ENCODE measurements around the gene IGSF10. TPM values are rescaled to one million over a fixed set of nuclear protein-coding genes. Genes with fewer than 3 reads are reported as not detected.
A peak's percentile ranks its signal among the peaks of the same experiment; 100 is the strongest.
"Not testable (repeated sequence)": the region's sequence is repeated elsewhere in the genome, so short reads cannot be mapped to it uniquely, and the experiment has no call there.

IGSF10 gene
- total and polyA plus RNA-seq, 7 experiments from 2014 or later, result 2.8 TPM; not detected in 6

- Mint-ChIP-seq H3K4me1 (no peaks in the 10 kb centered on the region), H3K27me3 (peaks cover 0 to 8% (median 5%) of the 10 kb centered on the region in 5 donors), H3K4me3 (no peak overlapping the region), H3K36me3 (no peaks in the 10 kb centered on the region), H3K9me3 (peaks cover 0 to 9% (median 0%) of the 10 kb centered on the region in 11 donors), H3K27ac (no peak overlapping the region)
- Histone ChIP-seq H3K27me3 (ENCODE audit: control insufficient read depth in 2 of 2, insufficient read depth in 2 of 2, low read length in 2 of 2) (no peaks in the 10 kb centered on the region), H3K27ac (ENCODE audit: low read depth, low read length) (no peak overlapping the region), H3K9me3 (ENCODE audit: control insufficient read depth in 2 of 3, low read length in 3 of 3) (no peaks in the 10 kb centered on the region), H3K4me3 (ENCODE audit: low read length) (no peak overlapping the region), H3K36me3 (ENCODE audit: control insufficient read depth in 2 of 3, insufficient read depth in 3 of 3, low read length in 3 of 3) (no peaks in the 10 kb centered on the region), H3K4me1 (ENCODE audit: control insufficient read depth in 2 of 2, insufficient read depth in 2 of 2, low read length in 2 of 2) (no peaks in the 10 kb centered on the region)
- ATAC-seq, result no peak
- CTCF ChIA-PET, result no interaction called here
- intact Hi-C loops (cut with micrococcal nuclease), result no loop called here
- no peak for DNase-seq
- POLR2A ChIA-PET, result no interaction called here
Measured at GRCh38 chr3:151499168-151499567, 38.3 kb upstream of the IGSF10 start.

DNA sequence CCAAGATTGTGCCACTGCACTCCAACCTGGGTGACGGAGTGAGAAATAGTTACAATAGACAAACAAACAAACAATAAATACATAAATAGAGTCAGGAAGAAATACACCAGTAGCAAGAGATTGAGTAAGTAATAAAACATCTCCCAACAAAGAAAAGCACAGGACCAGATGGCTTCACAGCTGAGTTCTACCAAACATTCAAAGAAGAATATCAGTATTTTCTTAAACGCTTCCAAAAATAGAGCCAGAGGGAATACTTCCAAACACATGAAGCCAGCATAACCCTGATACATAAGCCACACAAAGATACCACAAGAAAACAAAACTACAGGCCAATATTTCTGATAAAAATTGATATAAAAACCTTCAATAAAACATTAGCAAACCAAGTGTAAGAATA, 30.7 kb upstream of the IGSF10 start:
- Mint-ChIP-seq H3K9me3 (peaks cover 0 to 13% (median 2%) of the 10 kb centered on the region in 11 donors), H3K36me3 (no peaks in the 10 kb centered on the region), H3K27me3 (peaks cover 0 to 26% (median 4%) of the 10 kb centered on the region in 5 donors), H3K4me3 (no peak overlapping the region), H3K4me1 (no peaks in the 10 kb centered on the region), H3K27ac (no peak overlapping the region)
- Histone ChIP-seq H3K4me1 (ENCODE audit: control insufficient read depth in 2 of 2, insufficient read depth in 2 of 2, low read length in 2 of 2) (no peaks in the 10 kb centered on the region), H3K36me3 (ENCODE audit: control insufficient read depth in 2 of 3, insufficient read depth in 3 of 3, low read length in 3 of 3) (no peaks in the 10 kb centered on the region), H3K9me3 (ENCODE audit: control insufficient read depth in 2 of 3, low read length in 3 of 3) (no peaks in the 10 kb centered on the region), H3K27ac (ENCODE audit: low read depth, low read length) (no peak overlapping the region), H3K27me3 (ENCODE audit: control insufficient read depth in 2 of 2, insufficient read depth in 2 of 2, low read length in 2 of 2) (no peaks in the 10 kb centered on the region), H3K4me3 (ENCODE audit: low read length) (no peak overlapping the region)
- intact Hi-C loops (cut with micrococcal nuclease), result no loop called here
- ATAC-seq (no peak), DNase-seq (no peak)
- ChIA-PET CTCF (no interaction called here), POLR2A (no interaction called here)

DNA sequence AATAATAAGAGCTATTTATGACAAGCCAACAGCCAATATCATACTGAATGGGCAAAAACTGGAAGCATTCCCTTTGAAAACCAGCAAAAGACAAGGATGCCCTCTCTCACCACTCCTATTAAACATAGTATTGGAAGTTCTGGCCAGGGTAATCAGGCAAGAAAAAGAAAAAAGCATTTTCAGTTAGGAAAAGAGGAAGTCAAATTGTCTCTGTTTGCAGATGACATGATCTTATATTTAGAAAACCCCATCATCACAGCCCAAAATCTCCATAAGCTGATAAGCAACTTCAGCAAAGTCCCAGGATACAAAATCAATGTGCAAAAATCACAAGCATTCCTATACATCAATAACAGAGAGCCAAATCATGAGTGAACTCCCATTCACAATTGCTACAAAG, 27.0 kb upstream of the IGSF10 start:
- H3K27me3 ChIP-seq (ENCODE audit: control insufficient read depth in 2 of 2, insufficient read depth in 2 of 2, low read length in 2 of 2); H3K27ac ChIP-seq (ENCODE audit: low read depth, low read length); DNase-seq; H3K9me3 ChIP-seq (ENCODE audit: control insufficient read depth in 2 of 3, low read length in 3 of 3); intact Hi-C loops (cut with micrococcal nuclease); H3K4me3 ChIP-seq (ENCODE audit: low read length); H3K36me3 ChIP-seq (ENCODE audit: control insufficient read depth in 2 of 3, insufficient read depth in 3 of 3, low read length in 3 of 3); H3K4me1 Mint-ChIP-seq; H3K36me3 Mint-ChIP-seq; POLR2A ChIA-PET; H3K4me3 Mint-ChIP-seq; ATAC-seq; H3K4me1 ChIP-seq (ENCODE audit: control insufficient read depth in 2 of 2, insufficient read depth in 2 of 2, low read length in 2 of 2): not testable (repeated sequence)
- Mint-ChIP-seq H3K27ac (peak overlapping the region in 1 of 9 donors; percentile 4), H3K27me3 (peaks cover 0 to 44% (median 14%) of the 10 kb centered on the region in 5 donors), H3K9me3 (peaks cover 2 to 21% (median 10%) of the 10 kb centered on the region in 11 donors)
- CTCF ChIA-PET, result interaction anchor here (0.6 kb wide), 1 partner anchor 959 kb away, joined by 3 read pairs; no protein-coding TSS in a partner anchor

GRCh38 chr3:151483961-151484520, 23.2 kb upstream of the IGSF10 start:
- H3K9me3 ChIP-seq (ENCODE audit: control insufficient read depth in 2 of 3, low read length in 3 of 3), result peaks cover 0 to 10% (median 0%) of the 10 kb centered on the region in 3 experiments
- no peaks in the 10 kb centered on the region for H3K4me1 Mint-ChIP-seq
- H3K9me3 Mint-ChIP-seq, result peaks cover 4 to 41% (median 15%) of the 10 kb centered on the region in 11 donors
- ATAC-seq, result no peak
- H3K36me3 Mint-ChIP-seq, result peaks cover 0 to 11% (median 5%) of the 10 kb centered on the region in 5 donors
- no peak overlapping the region for H3K4me3 Mint-ChIP-seq
- peaks cover 4 to 48% (median 28%) of the 10 kb centered on the region in 5 donors for H3K27me3 Mint-ChIP-seq
- H3K4me3 ChIP-seq (ENCODE audit: low read length), result no peak overlapping the region
- DNase-seq, result no peak
- no peaks in the 10 kb centered on the region for H3K27me3 ChIP-seq (ENCODE audit: control insufficient read depth in 2 of 2, insufficient read depth in 2 of 2, low read length in 2 of 2)
- H3K27ac Mint-ChIP-seq, result no peak overlapping the region
- ChIA-PET CTCF (no interaction called here), POLR2A (no interaction called here)
- no peaks in the 10 kb centered on the region for H3K4me1 ChIP-seq (ENCODE audit: control insufficient read depth in 2 of 2, insufficient read depth in 2 of 2, low read length in 2 of 2)
- intact Hi-C loops (cut with micrococcal nuclease), result no loop called here
- no peaks in the 10 kb centered on the region for H3K36me3 ChIP-seq (ENCODE audit: control insufficient read depth in 2 of 3, insufficient read depth in 3 of 3, low read length in 3 of 3)
- no peak overlapping the region for H3K27ac ChIP-seq (ENCODE audit: low read depth, low read length)

- peaks cover 4 to 41% (median 15%) of the 10 kb centered on the region in 11 donors for H3K9me3 Mint-ChIP-seq
- no peak overlapping the region for H3K27ac Mint-ChIP-seq
- Histone ChIP-seq H3K4me3 (ENCODE audit: low read length) (no peak overlapping the region), H3K27me3 (ENCODE audit: control insufficient read depth in 2 of 2, insufficient read depth in 2 of 2, low read length in 2 of 2) (no peaks in the 10 kb centered on the region), H3K9me3 (ENCODE audit: control insufficient read depth in 2 of 3, low read length in 3 of 3) (peaks cover 0 to 10% (median 0%) of the 10 kb centered on the region in 3 experiments), H3K4me1 (ENCODE audit: control insufficient read depth in 2 of 2, insufficient read depth in 2 of 2, low read length in 2 of 2) (no peaks in the 10 kb centered on the region), H3K36me3 (ENCODE audit: control insufficient read depth in 2 of 3, insufficient read depth in 3 of 3, low read length in 3 of 3) (no peaks in the 10 kb centered on the region), H3K27ac (ENCODE audit: low read depth, low read length) (no peak overlapping the region)
- no peaks in the 10 kb centered on the region for H3K4me1 Mint-ChIP-seq
- ChIA-PET POLR2A (no interaction called here), CTCF (interaction anchor here (0.8 to 1.0 kb wide), 2 partner anchors 13 to 21 kb away, joined by 4 read pairs; no protein-coding TSS in a partner anchor)
- ATAC-seq (no peak), DNase-seq (no peak)
- intact Hi-C loops (cut with micrococcal nuclease), result no loop called here
- no peak overlapping the region for H3K4me3 Mint-ChIP-seq
- peaks cover 6 to 53% (median 27%) of the 10 kb centered on the region in 5 donors for H3K27me3 Mint-ChIP-seq
- peaks cover 0 to 11% (median 5%) of the 10 kb centered on the region in 5 donors for H3K36me3 Mint-ChIP-seq
Measured at GRCh38 chr3:151483488-151483887, 22.6 kb upstream of the IGSF10 start.

- Mint-ChIP-seq H3K9me3 (peaks cover 3 to 37% (median 15%) of the 10 kb centered on the region in 11 donors), H3K4me3 (no peak overlapping the region)
- CTCF ChIA-PET, result interaction anchor here (1.9 kb wide), 1 partner anchor 13 kb away, joined by 4 read pairs; no protein-coding TSS in a partner anchor
Measured at GRCh38 chr3:151480492-151480891, 19.6 kb upstream of the IGSF10 start.

DNA sequence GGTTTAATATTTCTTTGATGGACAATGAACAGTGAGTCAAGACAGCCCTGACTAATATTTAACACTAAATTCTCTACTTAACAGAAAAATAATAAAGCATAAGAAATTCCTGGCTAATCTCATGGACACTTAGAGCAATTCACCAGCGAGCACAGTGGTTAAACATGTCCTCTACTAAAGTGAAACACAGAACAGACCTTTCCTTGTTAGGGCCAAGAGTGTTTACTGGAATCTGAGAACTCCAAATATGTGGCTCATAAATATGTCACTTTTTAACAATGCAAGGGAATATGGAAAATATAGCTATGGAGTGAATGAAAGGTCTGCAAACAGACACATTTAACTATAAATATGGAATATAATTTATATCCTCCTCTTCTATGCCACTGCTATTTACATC, 18.6 kb upstream of the IGSF10 start:
- Mint-ChIP-seq H3K4me1 (no peaks in the 10 kb centered on the region), H3K27me3 (peaks cover 6 to 45% (median 28%) of the 10 kb centered on the region in 5 donors), H3K9me3 (peaks cover 3 to 28% (median 15%) of the 10 kb centered on the region in 11 donors), H3K27ac (no peak overlapping the region), H3K36me3 (peaks cover 0 to 6% (median 5%) of the 10 kb centered on the region in 5 donors), H3K4me3 (no peak overlapping the region)
- no peak for ATAC-seq
- ChIA-PET CTCF (no interaction called here), POLR2A (no interaction called here)
- no peaks in the 10 kb centered on the region for H3K36me3 ChIP-seq (ENCODE audit: control insufficient read depth in 2 of 3, insufficient read depth in 3 of 3, low read length in 3 of 3)
- no peak overlapping the region for H3K27ac ChIP-seq (ENCODE audit: low read depth, low read length)
- H3K4me1 ChIP-seq (ENCODE audit: control insufficient read depth in 2 of 2, insufficient read depth in 2 of 2, low read length in 2 of 2), result no peaks in the 10 kb centered on the region
- intact Hi-C loops (cut with micrococcal nuclease), result no loop called here
- peaks cover 0 to 10% (median 0%) of the 10 kb centered on the region in 3 experiments for H3K9me3 ChIP-seq (ENCODE audit: control insufficient read depth in 2 of 3, low read length in 3 of 3)
- no peaks in the 10 kb centered on the region for H3K27me3 ChIP-seq (ENCODE audit: control insufficient read depth in 2 of 2, insufficient read depth in 2 of 2, low read length in 2 of 2)
- no peak overlapping the region for H3K4me3 ChIP-seq (ENCODE audit: low read length)
- DNase-seq, result no peak

More at GRCh38 chr3:151480492-151480891, 19.6 kb upstream of the IGSF10 start:
- H3K4me1 Mint-ChIP-seq, result no peaks in the 10 kb centered on the region
- POLR2A ChIA-PET, result no interaction called here
- peaks cover 0 to 11% (median 5%) of the 10 kb centered on the region in 5 donors for H3K36me3 Mint-ChIP-seq
- Histone ChIP-seq H3K36me3 (ENCODE audit: control insufficient read depth in 2 of 3, insufficient read depth in 3 of 3, low read length in 3 of 3) (no peaks in the 10 kb centered on the region), H3K27ac (ENCODE audit: low read depth, low read length) (no peak overlapping the region), H3K9me3 (ENCODE audit: control insufficient read depth in 2 of 3, low read length in 3 of 3) (peaks cover 0 to 10% (median 0%) of the 10 kb centered on the region in 3 experiments), H3K4me1 (ENCODE audit: control insufficient read depth in 2 of 2, insufficient read depth in 2 of 2, low read length in 2 of 2) (no peaks in the 10 kb centered on the region), H3K27me3 (ENCODE audit: control insufficient read depth in 2 of 2, insufficient read depth in 2 of 2, low read length in 2 of 2) (no peaks in the 10 kb centered on the region), H3K4me3 (ENCODE audit: low read length) (no peak overlapping the region)
- H3K27me3 Mint-ChIP-seq, result peaks cover 8 to 52% (median 28%) of the 10 kb centered on the region in 5 donors
- intact Hi-C loops (cut with micrococcal nuclease), result no loop called here
- DNase-seq (no peak), ATAC-seq (no peak)
- H3K27ac Mint-ChIP-seq, result no peak overlapping the region
